Ishikawa (cell line): ENCODE data around the gene GRIK1.

Source experiments
- CEBPB ChIP-seq: IDR thresholded peaks from 2 replicates; pipeline ENCODE4 v1.6.1; 2012
- CREB1 ChIP-seq: IDR thresholded peaks from 2 replicates; pipeline ENCODE4 v1.6.1; 2012; ENCODE audit warnings: low read depth
- EGR1 ChIP-seq: IDR thresholded peaks from 2 replicates; pipeline ENCODE4 v1.6.1; 2012
- EP300 ChIP-seq: IDR thresholded peaks from 2 replicates; pipeline ENCODE4 v1.6.1; 2012; ENCODE audit warnings: borderline replicate concordance
- FOXM1 ChIP-seq: IDR thresholded peaks from 2 replicates; pipeline ENCODE4 v1.6.1; 2012; ENCODE audit warnings: low read depth, borderline replicate concordance
- NFIC ChIP-seq: IDR thresholded peaks from 2 replicates; pipeline ENCODE4 v1.6.1; 2012
- RAD21 ChIP-seq: IDR thresholded peaks from 2 replicates; pipeline ENCODE4 v1.6.1; 2012; ENCODE audit warnings: low read depth
- TAF1 ChIP-seq: IDR thresholded peaks from 2 replicates; pipeline ENCODE4 v1.6.1; 2012; ENCODE audit warnings: low read depth, mild to moderate bottlenecking
- TCF12 ChIP-seq: IDR thresholded peaks from 2 replicates; pipeline ENCODE4 v1.6.1; 2012; ENCODE audit warnings: low read depth
- TEAD4 ChIP-seq: IDR thresholded peaks from 2 replicates; pipeline ENCODE4 v1.6.1; 2012
- YY1 ChIP-seq: IDR thresholded peaks from 2 replicates; pipeline ENCODE4 v1.6.1; 2012; ENCODE audit warnings: low read depth
- ZBTB7A ChIP-seq: IDR thresholded peaks from 2 replicates; pipeline ENCODE4 v1.6.1; 2012; ENCODE audit warnings: low read depth
- TF ChIP-seq, protein P1 (sequence below): IDR thresholded peaks from 2 replicates; pipeline ENCODE4 v1.6.1; 2012; ENCODE audit warnings: low read depth, mild to moderate bottlenecking
- TF ChIP-seq, protein P2 (sequence below): IDR thresholded peaks from 2 replicates; pipeline ENCODE4 v1.6.1; 2012
- TF ChIP-seq, protein P3 (sequence below): IDR thresholded peaks from 2 replicates; pipeline ENCODE4 v1.6.1; 2012

Gene GRIK1

DNA sequence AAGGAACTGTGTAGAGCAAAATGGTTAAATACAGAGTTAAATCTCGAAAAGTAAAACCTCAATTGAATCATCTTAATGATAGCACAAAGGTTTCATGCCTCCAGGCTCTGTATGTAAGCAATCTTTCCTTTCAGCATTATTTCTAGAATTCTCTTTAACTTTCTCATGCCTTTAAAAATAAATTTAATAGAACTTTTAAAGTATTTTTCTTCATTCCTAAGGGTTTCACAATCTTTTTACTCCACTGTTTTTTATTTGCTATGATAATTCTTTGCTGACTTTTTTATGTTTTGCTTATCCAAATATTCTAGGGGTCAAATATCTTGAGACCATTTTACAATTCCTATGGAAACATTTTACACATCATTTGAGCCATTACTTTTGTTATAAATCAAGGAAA, 353.1 kb downstream of the GRIK1 start:
- no peak for TF ChIP-seq TAF1
- no peak for TF ChIP-seq YY1
- TF ChIP-seq NFIC: no peak
- TF ChIP-seq CREB1: no peak
- TF ChIP-seq ZBTB7A: no peak
- no peak for TF ChIP-seq TCF12
- no peak for TF ChIP-seq EP300
- TF ChIP-seq, protein P1, sequence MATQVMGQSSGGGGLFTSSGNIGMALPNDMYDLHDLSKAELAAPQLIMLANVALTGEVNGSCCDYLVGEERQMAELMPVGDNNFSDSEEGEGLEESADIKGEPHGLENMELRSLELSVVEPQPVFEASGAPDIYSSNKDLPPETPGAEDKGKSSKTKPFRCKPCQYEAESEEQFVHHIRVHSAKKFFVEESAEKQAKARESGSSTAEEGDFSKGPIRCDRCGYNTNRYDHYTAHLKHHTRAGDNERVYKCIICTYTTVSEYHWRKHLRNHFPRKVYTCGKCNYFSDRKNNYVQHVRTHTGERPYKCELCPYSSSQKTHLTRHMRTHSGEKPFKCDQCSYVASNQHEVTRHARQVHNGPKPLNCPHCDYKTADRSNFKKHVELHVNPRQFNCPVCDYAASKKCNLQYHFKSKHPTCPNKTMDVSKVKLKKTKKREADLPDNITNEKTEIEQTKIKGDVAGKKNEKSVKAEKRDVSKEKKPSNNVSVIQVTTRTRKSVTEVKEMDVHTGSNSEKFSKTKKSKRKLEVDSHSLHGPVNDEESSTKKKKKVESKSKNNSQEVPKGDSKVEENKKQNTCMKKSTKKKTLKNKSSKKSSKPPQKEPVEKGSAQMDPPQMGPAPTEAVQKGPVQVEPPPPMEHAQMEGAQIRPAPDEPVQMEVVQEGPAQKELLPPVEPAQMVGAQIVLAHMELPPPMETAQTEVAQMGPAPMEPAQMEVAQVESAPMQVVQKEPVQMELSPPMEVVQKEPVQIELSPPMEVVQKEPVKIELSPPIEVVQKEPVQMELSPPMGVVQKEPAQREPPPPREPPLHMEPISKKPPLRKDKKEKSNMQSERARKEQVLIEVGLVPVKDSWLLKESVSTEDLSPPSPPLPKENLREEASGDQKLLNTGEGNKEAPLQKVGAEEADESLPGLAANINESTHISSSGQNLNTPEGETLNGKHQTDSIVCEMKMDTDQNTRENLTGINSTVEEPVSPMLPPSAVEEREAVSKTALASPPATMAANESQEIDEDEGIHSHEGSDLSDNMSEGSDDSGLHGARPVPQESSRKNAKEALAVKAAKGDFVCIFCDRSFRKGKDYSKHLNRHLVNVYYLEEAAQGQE: no peak
- TF ChIP-seq, protein P2, sequence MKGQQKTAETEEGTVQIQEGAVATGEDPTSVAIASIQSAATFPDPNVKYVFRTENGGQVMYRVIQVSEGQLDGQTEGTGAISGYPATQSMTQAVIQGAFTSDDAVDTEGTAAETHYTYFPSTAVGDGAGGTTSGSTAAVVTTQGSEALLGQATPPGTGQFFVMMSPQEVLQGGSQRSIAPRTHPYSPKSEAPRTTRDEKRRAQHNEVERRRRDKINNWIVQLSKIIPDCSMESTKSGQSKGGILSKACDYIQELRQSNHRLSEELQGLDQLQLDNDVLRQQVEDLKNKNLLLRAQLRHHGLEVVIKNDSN: no peak
- no peak for TF ChIP-seq CEBPB
- no peak for TF ChIP-seq TEAD4
- TF ChIP-seq FOXM1: no peak
- TF ChIP-seq RAD21: no peak
- TF ChIP-seq, protein P3, sequence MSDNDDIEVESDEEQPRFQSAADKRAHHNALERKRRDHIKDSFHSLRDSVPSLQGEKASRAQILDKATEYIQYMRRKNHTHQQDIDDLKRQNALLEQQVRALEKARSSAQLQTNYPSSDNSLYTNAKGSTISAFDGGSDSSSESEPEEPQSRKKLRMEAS: no peak
- no peak for TF ChIP-seq EGR1

DNA sequence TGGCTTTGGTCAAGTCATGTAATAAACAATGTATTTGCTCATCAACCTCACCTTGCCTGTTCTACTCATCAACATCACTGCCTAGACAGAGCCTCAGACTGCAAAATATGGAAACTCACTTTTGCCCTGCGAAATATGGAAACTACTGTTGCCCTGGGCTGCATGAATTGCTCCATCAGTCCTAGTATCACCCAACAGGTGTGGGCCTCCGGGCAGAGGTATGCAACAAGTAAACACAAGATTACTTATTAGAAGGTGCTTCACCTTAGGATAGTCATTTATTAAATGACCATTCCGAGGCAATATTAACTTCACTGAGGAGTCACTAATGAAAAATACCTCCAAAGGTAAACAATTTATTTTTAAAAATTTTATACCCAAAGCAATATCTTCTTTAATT, 354.3 kb downstream of the GRIK1 start:
- TF ChIP-seq TAF1 (no peak), EGR1 (no peak), YY1 (no peak), TCF12 (no peak), TEAD4 (no peak), ZBTB7A (no peak), EP300 (no peak)

DNA sequence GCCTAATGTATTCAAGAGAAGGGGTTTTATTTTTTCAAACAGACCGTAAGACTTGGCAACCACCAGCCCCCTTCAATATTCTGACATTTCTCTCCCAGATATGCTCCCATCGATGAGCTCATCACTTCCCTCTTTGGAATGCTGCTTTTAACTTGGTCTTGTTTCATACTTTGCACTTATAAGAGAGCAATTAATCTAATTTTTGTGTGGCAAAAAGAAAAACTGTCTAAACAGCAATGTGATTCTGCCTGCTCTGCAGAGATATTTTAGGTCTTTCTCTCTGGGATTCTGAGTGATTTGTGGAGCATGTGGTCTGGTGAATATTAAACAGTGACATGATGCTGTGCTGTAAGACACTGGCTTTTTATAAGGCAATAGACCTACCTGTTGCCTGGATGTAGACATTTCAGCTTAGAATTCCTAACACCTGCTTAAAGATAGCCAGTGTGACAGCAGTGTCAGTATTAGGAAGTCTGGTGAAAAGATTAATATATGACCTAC, 356.3 kb downstream of the GRIK1 start:
- TF ChIP-seq NFIC: no peak
- no peak for TF ChIP-seq TAF1
- no peak for TF ChIP-seq ZBTB7A
- TF ChIP-seq EGR1: no peak
- TF ChIP-seq RAD21: no peak
- no peak for TF ChIP-seq TCF12
- TF ChIP-seq, protein P2: no peak
- TF ChIP-seq YY1: no peak
- TF ChIP-seq TEAD4: no peak
- TF ChIP-seq, protein P3: no peak

DNA sequence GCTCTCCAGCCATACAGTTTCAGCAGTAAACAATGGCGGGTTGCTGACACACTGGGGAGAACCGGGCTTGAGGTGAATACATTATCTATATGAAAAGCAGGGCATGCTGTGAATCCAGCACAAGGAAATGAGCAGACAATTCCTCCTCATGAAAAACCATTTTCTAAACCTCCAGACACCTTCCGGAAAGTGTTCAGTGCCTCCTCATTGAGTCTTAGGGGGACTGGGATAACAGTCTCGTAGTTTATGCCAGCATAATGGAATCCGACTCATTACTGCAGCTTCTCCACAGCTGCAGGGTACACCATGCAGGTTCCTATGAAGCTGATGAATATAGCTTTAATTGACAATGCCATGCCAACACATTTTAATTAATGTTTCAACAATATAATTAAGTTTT, 356.9 kb downstream of the GRIK1 start:
- TF ChIP-seq RAD21: no peak

DNA sequence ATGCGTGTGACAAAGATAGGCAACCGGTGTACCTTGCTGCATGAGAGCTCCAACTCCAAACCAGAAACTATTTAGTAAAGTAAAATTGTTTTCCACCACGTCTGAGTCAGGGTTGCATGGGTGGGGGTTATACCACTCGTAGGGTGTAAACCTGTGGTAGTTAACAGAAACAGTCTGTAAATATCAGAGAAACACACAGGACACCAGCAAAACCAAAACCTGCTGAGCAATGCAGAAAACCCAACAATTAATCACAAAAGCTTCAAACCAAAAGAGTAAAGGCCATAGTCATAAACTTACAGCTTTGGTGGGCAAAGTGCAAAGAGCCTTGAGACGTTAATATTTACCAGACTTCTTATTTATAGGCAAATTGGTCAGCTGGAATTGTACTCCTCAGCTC, 358.4 kb downstream of the GRIK1 start:
- no peak for TF ChIP-seq ZBTB7A
- TF ChIP-seq CEBPB: no peak
- TF ChIP-seq, protein P1: no peak
- TF ChIP-seq EP300: no peak
- no peak for TF ChIP-seq CREB1
- TF ChIP-seq, protein P3: no peak
- no peak for TF ChIP-seq FOXM1
- TF ChIP-seq EGR1: no peak
- TF ChIP-seq NFIC: no peak
- no peak for TF ChIP-seq TCF12
- no peak for TF ChIP-seq TEAD4
- TF ChIP-seq, protein P2: no peak

DNA sequence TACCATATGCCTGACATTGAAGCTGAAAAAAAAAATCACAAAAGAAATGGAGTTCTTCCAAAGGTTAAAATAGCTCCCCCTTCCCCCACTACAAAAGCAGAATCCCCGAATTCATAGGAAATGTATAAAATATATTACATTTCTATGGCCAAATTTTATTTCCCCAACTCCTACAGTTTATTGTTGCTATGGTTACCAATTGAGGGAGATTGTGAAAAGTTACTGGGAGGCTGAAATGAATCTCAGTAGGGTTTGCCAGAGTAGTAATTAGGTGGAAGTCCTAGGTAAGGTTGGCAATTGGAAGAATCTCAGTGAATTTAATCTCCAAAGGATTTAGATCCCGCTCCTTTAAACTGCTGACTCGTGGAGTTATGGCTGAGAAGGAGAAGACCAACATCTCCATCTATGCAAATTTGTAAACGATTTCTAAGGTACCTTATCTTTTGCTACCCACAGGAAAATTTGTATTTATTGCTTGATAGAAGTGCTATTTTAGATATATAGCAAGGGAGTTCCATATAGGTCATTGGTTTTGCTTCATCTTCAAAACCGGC, 359.0 kb downstream of the GRIK1 start:
- TF ChIP-seq RAD21: no peak
- no peak for TF ChIP-seq ZBTB7A
